ENCODE results near the gene PLEKHA3. TPM values are rescaled to one million over a fixed set of nuclear protein-coding genes. Genes with fewer than 3 reads are reported as not detected.
"Not testable (repeated sequence)": the region's sequence is repeated elsewhere in the genome, so short reads cannot be mapped to it uniquely, and the experiment has no call there.

The PLEKHA3 gene
- total RNA-seq, 6 donors from 2014 or later: 5.2 to 28.9 (median 14.8) TPM

- Histone ChIP-seq H3K27ac (no peak overlapping the region), H3K4me1 (no peaks in the 10 kb centered on the region), H3K36me3 (peaks cover 0 to 6% (median 2%) of the 10 kb centered on the region in 4 donors), H3K9me3 (no peaks in the 10 kb centered on the region), H3K4me3 (no peak overlapping the region), H3K27me3 (no peaks in the 10 kb centered on the region)
- WGBS, 2 donors: 71 to 100% methylated on average over 1 of the region's 1 CpG
- ATAC-seq (ENCODE audit: low FRiP score in 2 of 2) (no peak), DNase-seq (no peak)
- TF ChIP-seq, protein P1, sequence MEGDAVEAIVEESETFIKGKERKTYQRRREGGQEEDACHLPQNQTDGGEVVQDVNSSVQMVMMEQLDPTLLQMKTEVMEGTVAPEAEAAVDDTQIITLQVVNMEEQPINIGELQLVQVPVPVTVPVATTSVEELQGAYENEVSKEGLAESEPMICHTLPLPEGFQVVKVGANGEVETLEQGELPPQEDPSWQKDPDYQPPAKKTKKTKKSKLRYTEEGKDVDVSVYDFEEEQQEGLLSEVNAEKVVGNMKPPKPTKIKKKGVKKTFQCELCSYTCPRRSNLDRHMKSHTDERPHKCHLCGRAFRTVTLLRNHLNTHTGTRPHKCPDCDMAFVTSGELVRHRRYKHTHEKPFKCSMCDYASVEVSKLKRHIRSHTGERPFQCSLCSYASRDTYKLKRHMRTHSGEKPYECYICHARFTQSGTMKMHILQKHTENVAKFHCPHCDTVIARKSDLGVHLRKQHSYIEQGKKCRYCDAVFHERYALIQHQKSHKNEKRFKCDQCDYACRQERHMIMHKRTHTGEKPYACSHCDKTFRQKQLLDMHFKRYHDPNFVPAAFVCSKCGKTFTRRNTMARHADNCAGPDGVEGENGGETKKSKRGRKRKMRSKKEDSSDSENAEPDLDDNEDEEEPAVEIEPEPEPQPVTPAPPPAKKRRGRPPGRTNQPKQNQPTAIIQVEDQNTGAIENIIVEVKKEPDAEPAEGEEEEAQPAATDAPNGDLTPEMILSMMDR (IDR thresholded peaks at IDR 0.05): no peak
- TF ChIP-seq POLR2AphosphoS5 (IDR thresholded peaks at IDR 0.05) (no peak), EP300 (IDR thresholded peaks at IDR 0.05) (no peak), POLR2A (IDR thresholded peaks at IDR 0.05) (no peak)
Observed at GRCh38 chr2:178517496-178517895, 37.2 kb downstream of the PLEKHA3 start.

GRCh38 chr2:178521304-178522150, 41.3 kb downstream of the PLEKHA3 start:
- no peak for TF ChIP-seq EP300 (IDR thresholded peaks at IDR 0.05)
- no peak for TF ChIP-seq POLR2AphosphoS5 (IDR thresholded peaks at IDR 0.05)
- no peak for TF ChIP-seq POLR2A (IDR thresholded peaks at IDR 0.05)
- TF ChIP-seq, protein P1 (IDR thresholded peaks at IDR 0.05): no peak
- Histone ChIP-seq H3K27ac (no peak overlapping the region), H3K4me1 (peaks cover 0 to 10% (median 7%) of the 10 kb centered on the region in 4 donors), H3K9me3 (no peaks in the 10 kb centered on the region), H3K27me3 (no peaks in the 10 kb centered on the region), H3K4me3 (no peak overlapping the region), H3K36me3 (no peaks in the 10 kb centered on the region)
- DNase-seq (no peak), ATAC-seq (ENCODE audit: low FRiP score in 2 of 2) (no peak)
- 93 to 94% methylated on average over 11 of the region's 11 CpGs for WGBS, 2 donors

GRCh38 chr2:178522950-178523595, 42.8 kb downstream of the PLEKHA3 start:
- Histone ChIP-seq H3K27ac (peak overlapping the region; percentile 63 to 89 (median 81)), H3K9me3 (no peaks in the 10 kb centered on the region), H3K4me1 (peaks cover 0 to 10% (median 7%) of the 10 kb centered on the region in 4 donors), H3K4me3 (peak overlapping the region; percentile 54 to 72 (median 58)), H3K27me3 (no peaks in the 10 kb centered on the region), H3K36me3 (no peaks in the 10 kb centered on the region)
- ATAC-seq (ENCODE audit: low FRiP score in 2 of 2) (peak; percentile 96 to 99), DNase-seq (peak; percentile 84 to 90)
- WGBS, 2 donors: 13 to 40% methylated on average over 19 to 25 of the region's 25 CpGs
- TF ChIP-seq EP300 (IDR thresholded peaks at IDR 0.05) (peak in 1 of 4 donors; percentile 9), POLR2AphosphoS5 (IDR thresholded peaks at IDR 0.05) (peak; percentile 83 to 85), POLR2A (IDR thresholded peaks at IDR 0.05) (peak in 2 of 4 donors; percentile 63 to 71)
- TF ChIP-seq, protein P1 (IDR thresholded peaks at IDR 0.05): peak; percentile 63 to 80 (median 70)

GRCh38 chr2:178523596-178524134, 43.4 kb downstream of the PLEKHA3 start:
- WGBS, 2 donors: 42 to 44% methylated on average over 8 of the region's 8 CpGs
- ATAC-seq (ENCODE audit: low FRiP score in 2 of 2) (peak; percentile 9 to 30), DNase-seq (no peak)
- peak overlapping the region; percentile 54 to 72 (median 58) for H3K4me3 ChIP-seq
- no peaks in the 10 kb centered on the region for H3K9me3 ChIP-seq
- peak overlapping the region; percentile 63 to 89 (median 81) for H3K27ac ChIP-seq
- no peaks in the 10 kb centered on the region for H3K27me3 ChIP-seq
- peaks cover 0 to 10% (median 7%) of the 10 kb centered on the region in 4 donors for H3K4me1 ChIP-seq
- H3K36me3 ChIP-seq: no peaks in the 10 kb centered on the region
- TF ChIP-seq EP300 (IDR thresholded peaks at IDR 0.05) (no peak), POLR2AphosphoS5 (IDR thresholded peaks at IDR 0.05) (no peak), POLR2A (IDR thresholded peaks at IDR 0.05) (no peak)
- TF ChIP-seq, protein P1 (IDR thresholded peaks at IDR 0.05): no peak

- WGBS, 2 donors: 89 to 92% methylated on average over 4 of the region's 5 CpGs
- not testable (repeated sequence) for H3K36me3 ChIP-seq; H3K4me1 ChIP-seq; H3K9me3 ChIP-seq; H3K27ac ChIP-seq; H3K4me3 ChIP-seq; ATAC-seq (ENCODE audit: low FRiP score in 2 of 2); DNase-seq; H3K27me3 ChIP-seq
Observed at GRCh38 chr2:178525010-178525409, 44.8 kb downstream of the PLEKHA3 start.

DNA sequence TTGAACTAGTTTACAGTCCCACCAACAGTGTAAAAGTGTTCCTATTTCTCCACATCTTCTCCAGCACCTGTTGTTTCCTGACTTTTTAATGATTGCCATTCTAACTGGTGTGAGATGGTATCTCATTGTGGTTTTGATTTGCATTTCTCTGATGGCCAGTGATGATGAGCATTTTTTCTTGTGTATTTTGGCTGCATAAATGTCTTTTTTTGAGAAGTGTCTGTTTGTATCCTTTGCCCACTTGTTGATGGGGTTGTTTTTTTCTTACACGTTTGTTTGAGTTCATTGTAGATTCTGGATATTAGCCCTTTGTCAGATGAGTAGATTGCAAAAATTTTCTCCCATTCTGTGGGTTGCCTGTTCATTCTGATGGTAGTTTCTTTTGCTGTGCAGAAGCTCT, 45.2 kb downstream of the PLEKHA3 start:
- H3K9me3 ChIP-seq; ATAC-seq (ENCODE audit: low FRiP score in 2 of 2); H3K27me3 ChIP-seq; H3K27ac ChIP-seq; H3K36me3 ChIP-seq; DNase-seq; H3K4me1 ChIP-seq; H3K4me3 ChIP-seq: not testable (repeated sequence)
- WGBS, 2 donors: 71 to 94% methylated on average over 1 of the region's 1 CpG
